Activated T-cell treated with anti-CD3 and anti-CD28 coated beads, Interleukin-2, amount 50 U/mL, for 4 hours (primary cell): ENCODE results near the gene PTX4. TPM values are rescaled to one million over a fixed set of nuclear protein-coding genes. Genes with fewer than 3 reads are reported as not detected.

Source experiments
- ATAC-seq, 2 donors: fragments of 200-7000 bp; cut with Tn5 transposase; one replicate each; pipeline ENCODE4 v1.10.0; 2021
- DNase-seq: peaks from one replicate; pipeline ENCODE4 v3.0.0-alpha.2; 2020
- H3K27me3 Mint-ChIP-seq: one replicate; pipeline ENCODE4 v1.8.0; 2021; ENCODE audit warnings: low read depth, mixed read lengths
- H3K36me3 Mint-ChIP-seq: one replicate; pipeline ENCODE4 v1.8.0; 2022; ENCODE audit warnings: mixed read lengths; ENCODE audit not compliant: insufficient read depth
- H3K4me1 Mint-ChIP-seq: one replicate; pipeline ENCODE4 v1.8.0; 2021; ENCODE audit warnings: low read depth, mixed read lengths
- H3K4me3 Mint-ChIP-seq: one replicate; pipeline ENCODE4 v1.8.0; 2021; ENCODE audit warnings: mild to moderate bottlenecking, moderate library complexity, mixed read lengths
- H3K9me3 Mint-ChIP-seq: one replicate; pipeline ENCODE4 v1.8.0; 2021; ENCODE audit warnings: mixed read lengths
- total RNA-seq, 3 donors: library from RNA; stranded (reverse); gene quantifications; one replicate each; pipeline ENCODE4 v1.2.1, GENCODE V29; 2021

The PTX4 gene
- total RNA-seq, 3 donors from 2014 or later = 0.28 TPM; not detected in 2

DNA sequence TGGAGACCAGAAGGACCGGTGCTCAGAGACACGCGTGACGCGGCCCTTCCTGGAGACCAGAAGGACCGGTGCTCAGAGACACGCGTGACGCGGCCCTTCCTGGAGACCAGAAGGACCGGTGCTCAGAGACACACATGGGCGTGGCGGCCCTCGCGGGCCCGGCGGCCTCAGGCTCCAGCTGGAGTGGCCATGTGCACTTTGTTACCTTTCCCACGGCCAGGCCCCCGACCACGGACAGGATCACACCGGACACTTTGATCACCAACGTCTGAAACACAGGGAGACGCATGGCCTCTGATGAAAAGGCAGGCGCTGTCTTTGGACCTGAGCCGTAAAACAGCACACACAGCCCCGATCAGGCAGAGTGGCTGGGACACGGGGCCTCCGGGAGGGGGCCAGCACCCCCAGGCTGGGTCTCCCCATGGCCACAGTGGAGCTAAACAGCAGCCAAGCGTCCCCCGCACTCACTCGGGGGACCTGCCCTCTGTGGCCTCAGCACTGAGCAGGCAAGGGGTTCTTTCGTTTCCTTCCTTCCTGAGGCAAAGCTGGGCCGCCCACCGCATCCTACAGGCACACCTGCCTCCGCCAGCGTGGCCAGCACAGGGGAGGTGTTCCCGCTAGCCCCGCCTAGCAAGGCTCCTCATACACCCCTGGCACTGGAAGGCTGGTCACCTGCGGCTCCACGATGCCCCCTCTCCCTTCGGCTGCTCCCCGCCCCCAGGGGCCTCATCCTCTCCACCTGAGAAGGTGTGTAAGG lies 31.1 kb downstream of the PTX4 start:
- ATAC-seq (no peak), DNase-seq (no peak)
- Mint-ChIP-seq H3K36me3 (peaks cover 3% of the 10 kb centered on the region), H3K4me3 (no peak overlapping the region), H3K4me1 (no peaks in the 10 kb centered on the region), H3K27me3 (no peaks in the 10 kb centered on the region), H3K9me3 (no peaks in the 10 kb centered on the region)

GRCh38 chr16:1456951-1457350 lies 31.8 kb downstream of the PTX4 start:
- Mint-ChIP-seq H3K9me3 (no peaks in the 10 kb centered on the region), H3K4me3 (no peak overlapping the region), H3K36me3 (no peaks in the 10 kb centered on the region), H3K27me3 (no peaks in the 10 kb centered on the region), H3K4me1 (no peaks in the 10 kb centered on the region)
- no peak for DNase-seq
- ATAC-seq = no peak

DNA sequence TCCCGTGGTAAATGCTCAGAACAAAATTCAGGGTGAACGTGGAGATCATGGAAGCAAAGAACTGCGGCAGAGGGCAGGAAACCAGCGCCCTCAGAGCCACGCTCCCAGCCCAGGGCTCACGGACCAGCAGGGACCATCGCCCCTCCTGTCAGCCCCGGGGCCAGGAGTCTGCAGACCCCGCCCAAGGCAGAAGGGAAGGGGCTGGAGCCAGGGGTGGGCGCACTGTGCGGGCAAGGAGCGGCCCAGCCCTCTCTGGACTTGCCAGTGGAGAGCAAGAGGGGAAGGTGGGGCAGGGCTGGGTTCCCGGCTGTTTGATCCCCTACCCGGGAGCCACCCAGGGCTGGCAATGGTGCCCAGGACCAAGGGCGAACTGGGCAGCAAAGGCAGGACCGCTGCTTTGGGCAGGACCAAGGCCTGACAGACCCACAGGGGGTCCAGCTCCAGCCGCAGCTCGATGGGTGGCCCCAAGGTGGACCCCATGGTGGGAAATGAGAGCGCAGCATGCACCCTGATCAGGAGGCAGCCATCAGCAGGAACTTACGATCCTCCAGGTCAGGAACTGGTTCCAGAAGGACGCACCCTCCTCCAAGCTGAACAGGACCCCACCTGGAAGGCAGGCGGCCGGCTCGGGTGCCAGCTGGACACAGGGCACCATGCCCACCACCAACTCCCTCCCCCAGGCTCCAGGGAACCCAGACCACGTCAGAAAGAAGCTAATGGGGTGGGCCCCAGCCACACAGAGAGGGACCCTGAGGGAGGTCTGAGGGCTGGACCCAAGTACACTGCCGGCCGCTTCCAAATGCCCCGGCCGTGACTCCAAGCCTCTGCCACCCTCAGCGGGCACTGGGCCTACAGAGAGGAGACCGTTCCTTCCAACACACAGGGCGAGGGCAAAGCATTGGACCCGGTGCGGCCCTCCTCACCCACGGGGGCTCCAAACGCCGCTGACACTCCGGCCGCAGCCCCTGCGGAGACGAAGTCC lies 33.3 kb downstream of the PTX4 start:
- Mint-ChIP-seq H3K4me3 (no peak overlapping the region), H3K27me3 (no peaks in the 10 kb centered on the region), H3K4me1 (no peaks in the 10 kb centered on the region), H3K9me3 (no peaks in the 10 kb centered on the region), H3K36me3 (no peaks in the 10 kb centered on the region)
- DNase-seq = no peak
- ATAC-seq = no peak

GRCh38 chr16:1454561-1454960 lies 34.2 kb downstream of the PTX4 start:
- Mint-ChIP-seq H3K4me1 (no peaks in the 10 kb centered on the region), H3K4me3 (no peak overlapping the region), H3K9me3 (no peaks in the 10 kb centered on the region), H3K27me3 (no peaks in the 10 kb centered on the region), H3K36me3 (no peaks in the 10 kb centered on the region)
- DNase-seq (no peak), ATAC-seq (no peak)

- no peak overlapping the region for H3K4me3 Mint-ChIP-seq
- peaks cover 2% of the 10 kb centered on the region for H3K36me3 Mint-ChIP-seq
- DNase-seq (no peak), ATAC-seq (no peak)
- H3K4me1 Mint-ChIP-seq = no peaks in the 10 kb centered on the region
- no peaks in the 10 kb centered on the region for H3K9me3 Mint-ChIP-seq
- H3K27me3 Mint-ChIP-seq = no peaks in the 10 kb centered on the region
Measured at GRCh38 chr16:1453316-1453715, 35.4 kb downstream of the PTX4 start.

DNA sequence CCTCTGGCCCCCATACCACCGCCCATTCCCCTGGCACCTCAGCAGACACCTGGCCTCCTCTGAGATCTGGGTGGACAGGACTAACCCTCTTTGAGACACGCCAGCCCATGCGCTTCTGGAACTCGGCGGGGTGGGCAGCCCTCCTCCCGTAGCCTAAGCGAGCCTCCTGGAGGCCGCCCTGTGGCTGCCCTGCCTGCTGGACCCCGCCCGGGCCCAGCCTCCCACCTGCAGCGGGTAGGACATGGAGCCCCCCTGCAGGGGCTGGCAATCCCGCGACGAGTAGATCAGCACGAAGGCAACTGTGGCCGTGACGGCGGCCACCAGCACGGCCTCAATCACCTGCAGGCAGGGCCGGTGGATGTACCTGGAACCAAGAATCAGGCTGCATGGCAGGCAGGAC lies 36.2 kb downstream of the PTX4 start:
- Mint-ChIP-seq H3K4me1 (no peaks in the 10 kb centered on the region), H3K27me3 (no peaks in the 10 kb centered on the region), H3K36me3 (peaks cover 2% of the 10 kb centered on the region), H3K4me3 (no peak overlapping the region), H3K9me3 (no peaks in the 10 kb centered on the region)
- ATAC-seq (no peak), DNase-seq (no peak)

DNA sequence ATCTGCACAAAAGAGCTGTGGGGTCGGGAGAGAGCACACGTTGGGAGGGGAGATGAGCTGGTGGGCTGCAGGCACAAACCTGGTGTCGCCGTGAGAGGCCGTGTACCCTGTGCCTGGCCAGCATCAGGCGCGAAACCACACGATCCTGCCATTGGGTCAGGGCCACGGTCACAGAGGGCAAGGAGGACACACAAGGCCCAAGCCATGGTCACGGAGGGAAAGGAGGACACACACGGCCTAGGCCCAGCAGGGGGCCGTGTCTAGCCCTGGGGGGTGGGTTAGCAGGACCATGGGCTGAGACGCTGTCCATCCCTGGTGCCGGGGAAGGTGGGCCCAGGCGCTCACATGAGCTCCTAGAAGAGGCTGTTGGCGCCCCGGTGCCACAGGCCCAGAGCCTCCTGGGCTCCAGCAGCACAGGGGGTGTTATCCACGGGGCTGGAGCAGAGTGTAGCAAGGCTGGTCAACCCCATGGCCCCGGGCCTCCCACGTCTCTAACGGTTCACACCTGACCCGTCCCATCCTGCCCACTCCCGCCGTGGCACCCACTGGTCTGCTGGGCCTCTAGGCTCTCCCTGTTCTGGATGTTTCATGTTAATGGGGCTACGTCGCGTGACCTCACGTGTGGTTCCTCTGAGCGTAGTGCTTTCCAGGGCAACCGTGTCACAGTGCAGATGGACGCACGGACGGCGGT lies 36.9 kb downstream of the PTX4 start:
- Mint-ChIP-seq H3K4me1 (no peaks in the 10 kb centered on the region), H3K9me3 (no peaks in the 10 kb centered on the region), H3K27me3 (no peaks in the 10 kb centered on the region), H3K4me3 (no peak overlapping the region), H3K36me3 (peaks cover 2% of the 10 kb centered on the region)
- DNase-seq (no peak), ATAC-seq (no peak)

GRCh38 chr16:1450841-1451240 lies 37.9 kb downstream of the PTX4 start:
- Mint-ChIP-seq H3K27me3 (no peaks in the 10 kb centered on the region), H3K9me3 (no peaks in the 10 kb centered on the region), H3K4me3 (no peak overlapping the region), H3K36me3 (peaks cover 2% of the 10 kb centered on the region), H3K4me1 (no peaks in the 10 kb centered on the region)
- DNase-seq = no peak
- no peak for ATAC-seq

DNA sequence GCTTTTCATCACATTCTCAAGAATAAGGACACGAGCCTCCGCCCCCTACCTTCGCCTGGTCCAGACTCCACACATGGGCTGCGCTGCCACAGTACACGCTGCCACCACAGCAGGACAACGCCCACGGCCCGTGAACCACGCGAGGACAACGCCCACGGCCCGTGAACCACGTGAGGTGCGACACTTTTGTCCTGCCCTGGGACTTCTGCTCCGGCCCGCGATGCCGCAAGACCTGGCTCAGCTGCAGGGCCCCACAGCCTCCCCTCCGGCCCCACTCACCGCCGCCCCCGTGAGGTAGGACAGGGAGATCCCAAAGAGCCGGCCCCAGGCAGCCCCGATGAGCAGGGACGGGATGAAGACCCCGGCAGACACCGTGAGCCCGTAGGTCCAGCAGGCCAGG lies 38.5 kb downstream of the PTX4 start:
- H3K4me1 Mint-ChIP-seq = no peaks in the 10 kb centered on the region
- H3K27me3 Mint-ChIP-seq = no peaks in the 10 kb centered on the region
- H3K36me3 Mint-ChIP-seq = peaks cover 2% of the 10 kb centered on the region
- ATAC-seq (no peak), DNase-seq (no peak)
- H3K4me3 Mint-ChIP-seq = no peak overlapping the region
- no peaks in the 10 kb centered on the region for H3K9me3 Mint-ChIP-seq

- Mint-ChIP-seq H3K36me3 (peaks cover 2% of the 10 kb centered on the region), H3K27me3 (no peaks in the 10 kb centered on the region), H3K4me1 (no peaks in the 10 kb centered on the region), H3K9me3 (no peaks in the 10 kb centered on the region), H3K4me3 (no peak overlapping the region)
- no peak for ATAC-seq
- no peak for DNase-seq
Measured at GRCh38 chr16:1449201-1449788, 39.4 kb downstream of the PTX4 start.

- ATAC-seq (no peak), DNase-seq (no peak)
- no peaks in the 10 kb centered on the region for H3K4me1 Mint-ChIP-seq
- no peaks in the 10 kb centered on the region for H3K9me3 Mint-ChIP-seq
- peaks cover 2% of the 10 kb centered on the region for H3K36me3 Mint-ChIP-seq
- H3K4me3 Mint-ChIP-seq = no peak overlapping the region
- H3K27me3 Mint-ChIP-seq = no peaks in the 10 kb centered on the region
Measured at GRCh38 chr16:1448536-1449116, 40.1 kb downstream of the PTX4 start.

GRCh38 chr16:1447965-1448364 lies 40.8 kb downstream of the PTX4 start:
- Mint-ChIP-seq H3K4me1 (no peaks in the 10 kb centered on the region), H3K4me3 (no peak overlapping the region), H3K9me3 (no peaks in the 10 kb centered on the region), H3K36me3 (peaks cover 2% of the 10 kb centered on the region), H3K27me3 (no peaks in the 10 kb centered on the region)
- DNase-seq (no peak), ATAC-seq (no peak)

- Mint-ChIP-seq H3K36me3 (peaks cover 2% of the 10 kb centered on the region), H3K9me3 (no peaks in the 10 kb centered on the region), H3K4me3 (no peak overlapping the region), H3K27me3 (no peaks in the 10 kb centered on the region), H3K4me1 (no peaks in the 10 kb centered on the region)
- DNase-seq (no peak), ATAC-seq (no peak)
Measured at GRCh38 chr16:1446296-1447080, 42.3 kb downstream of the PTX4 start.
